Caco-2 (cell line): Measurements from ENCODE around the gene IL34. TPM values are rescaled to one million over a fixed set of nuclear protein-coding genes. Genes with fewer than 3 reads are reported as not detected.
"Not testable (repeated sequence)": the region's sequence is repeated elsewhere in the genome, so short reads cannot be mapped to it uniquely, and the experiment has no call there.

ENCODE experiments used
- BruUV-seq: library from RNA; stranded (reverse); fragments of 400-500 nt; replicated peaks from 2 replicates; lab custom pipeline; 2021; lab: Mats Ljungman, UMichigan
- CTCF ChIA-PET: fragments of 300-600 bp; sonication (Branson Sonifier 250); formaldehyde crosslinking; loops from one replicate; lab custom pipeline; 2022; ENCODE audit warnings: antibody characterized with exemption; lab: Charles Lee
- POLR2A ChIA-PET: fragments of 300-600 bp; sonication (Branson Sonifier 250); formaldehyde crosslinking; loops from one replicate; lab custom pipeline; 2022; ENCODE audit warnings: antibody characterized with exemption; lab: Charles Lee
- DNase-seq, 2 experiments: peaks; one replicate each; pipeline versions ENCODE4 v3.0.0 to v3.0.0-alpha.2; 2020 to 2022
- H3K27me3 ChIP-seq: replicated peaks from 2 replicates; pipeline ENCODE4 v1.6.0; 2011; ENCODE audit warnings: low read length; ENCODE audit not compliant: control insufficient read depth, insufficient read depth
- H3K36me3 ChIP-seq: 2 replicates; pipeline ENCODE4 v1.5.1; 2011; ENCODE audit warnings: low read length; ENCODE audit not compliant: control insufficient read depth, insufficient read depth
- H3K4me1 ChIP-seq: fragments of 250-450 bp; sonication (Bioruptor Pico); 2 replicates; pipeline ENCODE4 v1.5.1; 2020; ENCODE audit warnings: mild to moderate bottlenecking
- H3K4me3 ChIP-seq: 2 replicates; pipeline ENCODE4 v1.5.1; 2011; ENCODE audit warnings: low read depth, mild to moderate bottlenecking, control low read depth, low read length
- H3K9me3 ChIP-seq: fragments of 250-450 bp; sonication (Bioruptor Pico); 2 replicates; pipeline ENCODE4 v1.5.1; 2020; ENCODE audit warnings: mild to moderate bottlenecking, moderate library complexity
- H3K27ac Mint-ChIP-seq: one replicate; pipeline ENCODE4 v1.8.0; 2022; ENCODE audit warnings: mixed read lengths; ENCODE audit not compliant: unreplicated experiment
- H3K27me3 Mint-ChIP-seq: one replicate; pipeline ENCODE4 v1.8.0; 2022; ENCODE audit warnings: mixed read lengths; ENCODE audit not compliant: insufficient read depth, unreplicated experiment
- H3K36me3 Mint-ChIP-seq: one replicate; pipeline ENCODE4 v1.8.0; 2022; ENCODE audit warnings: mild to moderate bottlenecking, mixed read lengths; ENCODE audit not compliant: insufficient read depth, unreplicated experiment
- H3K4me1 Mint-ChIP-seq: one replicate; pipeline ENCODE4 v1.8.0; 2022; ENCODE audit warnings: low read depth, mixed read lengths; ENCODE audit not compliant: unreplicated experiment
- H3K4me3 Mint-ChIP-seq: one replicate; pipeline ENCODE4 v1.8.0; 2022; ENCODE audit warnings: mild to moderate bottlenecking, moderate library complexity, mixed read lengths; ENCODE audit not compliant: unreplicated experiment
- H3K9me3 Mint-ChIP-seq: one replicate; pipeline ENCODE4 v1.8.0; 2022; ENCODE audit warnings: mixed read lengths; ENCODE audit not compliant: unreplicated experiment
- CTCF ChIP-seq, 2 experiments: fragments of 200-600 bp in 1 of 2; IDR thresholded peaks; 1 replicate in 1 of 2; 2 replicates in 1 of 2; pipeline versions ENCODE4 v1.5.1 to v1.8.0; 2011 to 2022; ENCODE audit warnings: antibody characterized with exemption in 1 of 2, control low read depth in 1 of 2, inconsistent platforms in 1 of 2, low read depth in 1 of 2, low read length in 1 of 2, mild to moderate bottlenecking in 1 of 2, moderate library complexity in 1 of 2; ENCODE audit not compliant: insufficient read depth in 1 of 2, severe bottlenecking in 1 of 2, unreplicated experiment in 1 of 2
- intact Hi-C: fragments of 100-400 bp; cut with micrococcal nuclease; formaldehyde crosslinking; loops from one replicate; pipeline ENCODE4 v1.10.0; 2022; ENCODE audit not compliant: unreplicated experiment
- total RNA-seq: library from RNA; stranded (reverse); gene quantifications from 2 replicates; pipeline ENCODE4 v1.2.3, GENCODE V29; 2022

Gene IL34
- total RNA-seq, 1 experiment from 2014 or later: 0.50 TPM

- no peak for DNase-seq
- H3K27ac Mint-ChIP-seq: no peak overlapping the region
- no peaks in the 10 kb centered on the region for H3K36me3 Mint-ChIP-seq
- H3K9me3 ChIP-seq: peaks cover 10% of the 10 kb centered on the region
- no peak for TF ChIP-seq CTCF (IDR thresholded peaks at IDR 0.05; ENCODE audit: insufficient read depth in 1 of 2, low read depth in 1 of 2, low read length in 1 of 2, severe bottlenecking in 1 of 2, unreplicated experiment in 1 of 2)
- no peaks in the 10 kb centered on the region for H3K36me3 ChIP-seq
- H3K27me3 ChIP-seq: no peaks in the 10 kb centered on the region
- H3K4me3 ChIP-seq: no peak overlapping the region
- no peak overlapping the region for H3K4me3 Mint-ChIP-seq
- peaks cover 7% of the 10 kb centered on the region for H3K27me3 Mint-ChIP-seq
- H3K4me1 Mint-ChIP-seq: peaks cover 7% of the 10 kb centered on the region
- no peaks in the 10 kb centered on the region for H3K4me1 ChIP-seq
- ChIA-PET POLR2A (no interaction called here), CTCF (no interaction called here)
- BruUV-seq: no TSS peak
- intact Hi-C loops: no loop called here
- peaks cover 18% of the 10 kb centered on the region for H3K9me3 Mint-ChIP-seq
Observed at GRCh38 chr16:70627696-70628095, 18.7 kb upstream of the IL34 start.

- BruUV-seq: no TSS peak
- CTCF ChIA-PET: no interaction called here
- Histone ChIP-seq H3K4me1 (no peaks in the 10 kb centered on the region), H3K27me3 (no peaks in the 10 kb centered on the region), H3K9me3 (peaks cover 10% of the 10 kb centered on the region), H3K4me3 (no peak overlapping the region), H3K36me3 (no peaks in the 10 kb centered on the region)
- no peak overlapping the region for H3K4me3 Mint-ChIP-seq
- H3K9me3 Mint-ChIP-seq: peaks cover 18% of the 10 kb centered on the region
- intact Hi-C loops: no loop called here
- POLR2A ChIA-PET: no interaction called here
- no peak overlapping the region for H3K27ac Mint-ChIP-seq
- no peak for DNase-seq
- no peaks in the 10 kb centered on the region for H3K4me1 Mint-ChIP-seq
- no peak for TF ChIP-seq CTCF (IDR thresholded peaks at IDR 0.05; ENCODE audit: insufficient read depth in 1 of 2, low read depth in 1 of 2, low read length in 1 of 2, severe bottlenecking in 1 of 2, unreplicated experiment in 1 of 2)
- H3K27me3 Mint-ChIP-seq: no peaks in the 10 kb centered on the region
- H3K36me3 Mint-ChIP-seq: no peaks in the 10 kb centered on the region
Observed at GRCh38 chr16:70630960-70631745, 15.2 kb upstream of the IL34 start.

- H3K27me3 Mint-ChIP-seq: peaks cover 2% of the 10 kb centered on the region
- BruUV-seq: no TSS peak
- DNase-seq: no peak
- H3K4me3 ChIP-seq: no peak overlapping the region
- peaks cover 18% of the 10 kb centered on the region for H3K9me3 Mint-ChIP-seq
- CTCF ChIA-PET: no interaction called here
- intact Hi-C loops: no loop called here
- H3K4me1 ChIP-seq: no peaks in the 10 kb centered on the region
- H3K27ac Mint-ChIP-seq: no peak overlapping the region
- no peaks in the 10 kb centered on the region for H3K36me3 ChIP-seq
- peaks cover 10% of the 10 kb centered on the region for H3K9me3 ChIP-seq
- H3K4me1 Mint-ChIP-seq: no peaks in the 10 kb centered on the region
- no peaks in the 10 kb centered on the region for H3K27me3 ChIP-seq
- POLR2A ChIA-PET: no interaction called here
- H3K4me3 Mint-ChIP-seq: no peak overlapping the region
- H3K36me3 Mint-ChIP-seq: no peaks in the 10 kb centered on the region
- TF ChIP-seq CTCF (IDR thresholded peaks at IDR 0.05; ENCODE audit: insufficient read depth in 1 of 2, low read depth in 1 of 2, low read length in 1 of 2, severe bottlenecking in 1 of 2, unreplicated experiment in 1 of 2): no peak
Observed at GRCh38 chr16:70632273-70632672, 14.1 kb upstream of the IL34 start.

GRCh38 chr16:70633617-70634016 is 12.7 kb upstream of the IL34 start:
- H3K9me3 ChIP-seq, DNase-seq, CTCF ChIA-PET, H3K4me3 Mint-ChIP-seq, H3K4me1 Mint-ChIP-seq, H3K27me3 Mint-ChIP-seq, H3K27ac Mint-ChIP-seq, H3K36me3 ChIP-seq, POLR2A ChIA-PET, H3K36me3 Mint-ChIP-seq, H3K27me3 ChIP-seq, H3K4me1 ChIP-seq, H3K4me3 ChIP-seq, intact Hi-C loops, BruUV-seq: not testable (repeated sequence)
- H3K9me3 Mint-ChIP-seq: peaks cover 18% of the 10 kb centered on the region
